ENCODE measurements around the gene TGFBR3.
"Not testable (repeated sequence)": the region's sequence is repeated elsewhere in the genome, so short reads cannot be mapped to it uniquely, and the experiment has no call there.

The TGFBR3 gene

GRCh38 chr1:91684481-91685196, 201.3 kb downstream of the TGFBR3 start:
- DNase-seq (ENCODE audit: low read depth in 2 of 2) = peak; percentile 49 to 51

DNA sequence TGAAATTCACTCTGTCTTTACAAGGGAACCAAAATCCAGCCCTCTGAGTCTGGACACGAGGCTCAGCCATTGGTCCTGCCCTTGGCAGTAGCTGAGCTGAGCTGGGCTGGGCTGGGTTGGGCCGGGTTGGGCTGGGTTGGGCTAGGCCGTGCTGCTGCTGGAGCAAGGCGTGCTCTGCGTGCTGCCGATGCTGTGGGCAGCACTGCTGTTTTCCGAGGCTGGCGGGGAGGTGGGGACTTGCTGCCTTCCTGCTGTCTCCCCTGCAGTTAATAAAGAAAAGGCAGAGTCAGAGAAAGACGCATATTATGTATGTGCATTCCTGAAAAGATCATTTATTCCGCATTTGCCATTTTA, 202.4 kb downstream of the TGFBR3 start:
- DNase-seq (ENCODE audit: low read depth in 2 of 2) = no peak

DNA sequence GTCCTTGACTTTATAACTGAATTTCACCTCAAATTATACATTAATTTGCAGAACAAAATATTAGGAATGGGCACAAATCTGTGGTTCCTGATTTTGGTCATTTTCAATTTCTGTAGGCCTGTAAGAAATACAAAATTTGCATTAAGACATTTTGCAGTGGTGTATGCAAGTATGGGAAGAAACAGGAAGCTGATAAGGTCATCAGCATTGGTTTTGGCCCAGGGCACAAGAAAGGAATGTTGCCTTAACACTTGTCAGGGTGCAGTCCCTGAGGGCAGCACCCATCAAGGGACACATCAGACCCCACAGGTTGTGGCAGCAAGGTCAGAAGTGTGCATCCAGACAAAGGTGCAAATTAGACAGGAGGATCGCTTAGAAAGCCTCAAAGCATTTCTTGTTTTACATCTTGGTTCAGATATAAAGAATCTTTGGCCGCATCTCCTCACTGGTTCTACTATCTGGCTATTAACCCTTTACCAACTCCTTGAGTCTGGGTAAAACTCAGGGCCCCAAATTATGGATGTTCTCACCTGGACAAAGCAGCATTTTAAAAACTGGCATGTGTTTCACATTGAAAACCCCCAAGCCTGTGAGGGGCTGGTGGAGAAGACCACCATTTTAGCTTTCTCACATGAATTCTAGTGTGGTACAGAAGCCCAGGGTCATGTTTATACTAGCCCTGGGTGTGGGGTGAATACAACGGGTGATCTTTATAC, 202.9 kb downstream of the TGFBR3 start:
- DNase-seq (ENCODE audit: low read depth in 2 of 2) = no peak

DNA sequence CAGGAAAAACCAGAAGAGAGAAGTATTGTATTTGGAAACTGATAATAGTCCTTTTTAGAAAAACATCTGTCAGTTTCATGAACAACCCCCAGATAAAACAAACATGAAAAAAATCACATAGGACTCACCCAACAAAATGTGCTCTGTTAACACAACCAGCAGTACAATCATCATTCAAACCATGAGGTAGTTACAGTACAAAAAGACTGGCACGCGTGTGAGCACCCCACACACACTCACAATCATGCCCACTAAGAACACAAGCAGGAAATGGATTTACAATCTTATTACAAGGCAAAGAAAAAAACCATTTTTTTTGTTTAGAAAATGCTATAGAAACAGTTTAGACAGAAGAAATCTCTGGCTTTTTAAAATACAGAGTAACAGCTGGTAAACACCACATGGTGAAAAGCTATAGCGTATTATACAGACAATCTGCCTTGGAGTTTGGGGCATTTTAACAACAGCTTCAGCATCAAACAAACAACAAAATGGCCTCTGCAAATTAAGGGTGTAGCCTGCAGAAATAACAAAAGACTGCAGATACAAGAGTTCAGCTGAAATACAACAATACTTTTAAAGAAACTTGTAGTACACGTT, 205.3 kb downstream of the TGFBR3 start:
- no peak for DNase-seq (ENCODE audit: low read depth in 2 of 2)

GRCh38 chr1:91679446-91679845, 206.5 kb downstream of the TGFBR3 start:
- DNase-seq (ENCODE audit: low read depth in 2 of 2) = no peak

DNA sequence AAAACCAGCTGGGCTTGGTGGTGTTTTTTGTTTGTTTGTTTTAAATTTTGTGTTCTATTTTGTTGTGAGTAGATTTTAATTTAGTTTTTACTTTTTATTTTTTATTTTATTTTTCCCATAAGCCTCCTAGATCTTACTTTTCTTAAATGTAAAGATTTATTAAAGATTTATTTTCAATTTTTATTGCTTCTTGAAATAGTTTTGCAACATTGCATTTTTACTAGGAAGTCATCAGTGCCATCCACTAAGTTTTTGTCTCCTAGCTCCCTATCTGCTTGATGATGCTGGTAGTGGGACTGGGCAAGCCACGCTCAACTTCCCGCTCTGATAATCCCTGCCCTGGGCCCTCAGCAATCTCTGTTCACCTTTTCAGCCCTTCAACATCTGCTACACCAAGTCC, 209.9 kb downstream of the TGFBR3 start:
- no peak for DNase-seq (ENCODE audit: low read depth in 2 of 2)

- DNase-seq (ENCODE audit: low read depth in 2 of 2) = no peak
These were observed 211.8 kb downstream of the TGFBR3 start for GRCh38 chr1:91674107-91674506.

DNA sequence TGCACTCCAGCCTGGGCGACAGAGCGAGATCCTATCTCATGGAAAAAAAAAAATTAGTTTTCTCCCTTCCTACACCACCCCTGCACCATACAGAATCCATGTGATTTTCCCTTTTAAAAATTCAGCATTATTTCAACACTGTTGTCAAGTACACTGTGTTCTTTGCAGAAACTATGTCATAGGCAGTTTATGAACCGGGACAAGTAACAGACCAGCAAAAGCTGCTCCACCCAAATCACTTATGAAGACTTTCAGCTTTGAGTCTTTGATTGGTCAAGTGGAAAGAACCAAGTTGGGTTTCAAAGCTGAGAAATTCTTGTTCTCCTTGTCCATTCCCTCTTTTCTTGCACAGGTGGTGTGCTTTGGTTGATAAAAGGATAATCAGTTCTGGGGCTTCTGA, 212.3 kb downstream of the TGFBR3 start:
- DNase-seq (ENCODE audit: low read depth in 2 of 2) = no peak

DNA sequence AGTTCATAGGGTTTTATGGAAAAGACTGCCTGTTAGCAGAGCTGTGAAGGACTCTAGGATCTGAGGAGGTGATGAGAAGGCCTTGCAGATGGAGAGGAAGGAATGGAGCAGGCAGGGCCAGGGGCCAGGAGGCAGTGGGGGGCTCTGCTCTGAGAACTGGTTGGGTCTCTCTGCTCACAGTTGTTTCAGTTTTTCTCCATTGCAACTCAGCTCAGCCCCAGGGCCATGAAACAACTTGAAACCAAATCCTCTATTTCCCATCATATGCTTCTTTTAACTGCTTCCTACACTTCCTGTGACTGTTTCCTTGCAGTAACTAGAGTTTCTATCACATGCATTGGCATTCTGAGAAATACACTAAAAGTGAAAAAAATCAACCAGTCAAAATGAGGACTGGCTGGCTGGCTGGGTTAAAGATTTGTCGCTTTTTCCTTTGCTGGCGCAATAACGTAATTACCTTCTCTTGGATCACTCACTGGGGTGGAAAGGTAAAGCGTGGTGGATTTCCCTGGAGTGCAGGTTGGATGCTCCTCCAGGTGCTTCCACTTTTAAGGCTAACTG, 213.3 kb downstream of the TGFBR3 start:
- DNase-seq (ENCODE audit: low read depth in 2 of 2) = no peak

- no peak for DNase-seq (ENCODE audit: low read depth in 2 of 2)
These were observed 215.2 kb downstream of the TGFBR3 start for GRCh38 chr1:91670781-91671180.

DNA sequence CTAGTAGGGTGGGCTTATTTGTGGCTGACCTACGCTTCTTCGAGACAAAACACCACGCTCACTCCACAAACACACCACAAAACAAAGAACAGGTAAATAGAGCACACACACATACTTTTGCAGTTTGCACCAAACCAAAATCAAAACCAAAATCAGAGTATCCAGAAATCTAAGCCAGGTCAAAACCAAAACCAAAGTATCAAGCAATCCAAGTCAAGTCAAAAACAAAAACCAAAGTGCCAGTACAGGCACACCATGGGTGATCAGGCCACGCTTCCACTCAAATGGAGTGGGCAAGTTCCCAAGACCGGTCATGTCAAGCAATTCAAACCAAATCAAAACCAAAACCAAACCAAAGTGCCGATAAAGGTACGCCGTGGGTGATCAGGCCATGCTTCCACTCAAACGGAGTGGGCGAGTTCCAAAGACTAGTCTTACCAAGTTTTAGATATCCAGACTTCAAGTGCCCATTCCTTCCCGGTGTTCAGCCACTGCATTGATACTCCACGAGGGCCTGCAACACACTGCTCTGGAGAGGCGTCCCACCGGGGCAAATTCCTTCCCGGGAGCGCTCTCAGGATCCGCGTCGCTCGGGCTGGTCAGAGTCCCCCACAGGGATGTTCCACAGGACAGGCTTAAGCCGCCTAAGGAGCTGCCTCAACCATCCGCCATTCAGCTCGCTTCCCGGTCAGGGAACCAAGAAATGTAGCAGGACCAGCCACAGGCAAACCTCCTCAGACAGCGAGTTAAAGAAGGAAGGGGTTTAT, 216.2 kb downstream of the TGFBR3 start:
- DNase-seq (ENCODE audit: low read depth in 2 of 2) = no peak

DNA sequence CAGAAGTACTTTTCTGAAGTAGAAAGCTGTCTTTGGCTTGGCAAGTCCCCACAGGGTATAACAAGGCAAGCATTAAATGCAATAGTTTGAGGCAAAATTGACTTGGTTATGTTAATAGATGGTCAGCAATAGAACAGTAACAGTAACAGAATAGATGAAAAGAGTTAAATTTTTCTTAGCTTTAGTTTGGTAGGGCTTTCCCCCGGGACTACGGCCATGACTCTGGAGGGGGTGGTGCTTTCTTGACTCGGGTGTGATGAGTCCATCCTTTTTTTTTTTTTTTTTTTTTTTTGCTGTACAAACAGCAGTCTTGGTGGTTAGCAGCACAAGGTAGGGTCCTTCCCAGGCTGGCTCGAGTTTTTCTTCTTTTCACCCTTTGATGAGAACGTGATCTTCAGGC, 219.3 kb downstream of the TGFBR3 start:
- not testable (repeated sequence) for DNase-seq (ENCODE audit: low read depth in 2 of 2)

- no peak for DNase-seq (ENCODE audit: low read depth in 2 of 2)
These were observed 224.8 kb downstream of the TGFBR3 start for GRCh38 chr1:91661121-91661520.

- DNase-seq (ENCODE audit: low read depth in 2 of 2) = no peak
These were observed 225.2 kb downstream of the TGFBR3 start for GRCh38 chr1:91660708-91661107.

DNA sequence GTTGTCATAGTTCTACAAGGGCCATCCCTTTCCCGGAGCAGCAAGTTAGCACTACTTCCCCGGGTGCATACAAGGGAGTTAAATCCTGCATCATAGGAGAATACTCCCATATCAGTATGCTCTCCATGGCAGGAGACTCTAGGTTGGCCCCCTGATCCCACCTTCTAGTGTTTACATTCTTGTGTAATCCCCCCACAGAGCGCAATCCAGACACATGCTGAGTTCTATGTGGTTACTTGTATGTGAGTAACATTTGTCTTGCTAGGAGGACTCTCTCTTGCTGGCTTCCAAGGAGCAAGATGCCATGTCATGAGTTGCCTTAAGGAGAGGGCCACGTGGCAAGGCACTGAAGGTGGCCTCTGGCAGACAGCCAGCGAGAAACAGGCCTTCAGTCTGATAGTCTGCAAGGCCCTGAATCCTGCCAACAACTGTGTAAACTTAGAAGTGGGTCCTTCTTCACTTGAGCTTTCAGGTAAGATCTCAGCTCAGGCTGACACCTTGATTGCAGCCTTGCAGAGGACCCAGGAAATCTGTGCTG, 230.0 kb downstream of the TGFBR3 start:
- no peak for DNase-seq (ENCODE audit: low read depth in 2 of 2)

- no peak for DNase-seq (ENCODE audit: low read depth in 2 of 2)
These were observed 232.8 kb downstream of the TGFBR3 start for GRCh38 chr1:91653183-91653582.

- peak; percentile 49 to 51 for DNase-seq (ENCODE audit: low read depth in 2 of 2)
These were observed 234.3 kb downstream of the TGFBR3 start for GRCh38 chr1:91651661-91652071.

GRCh38 chr1:91651243-91651642, 234.7 kb downstream of the TGFBR3 start:
- DNase-seq (ENCODE audit: low read depth in 2 of 2) = no peak

GRCh38 chr1:91650764-91651163, 235.2 kb downstream of the TGFBR3 start:
- DNase-seq (ENCODE audit: low read depth in 2 of 2) = peak; percentile 82 to 83

GRCh38 chr1:91647061-91647460, 238.9 kb downstream of the TGFBR3 start:
- DNase-seq (ENCODE audit: low read depth in 2 of 2) = no peak

GRCh38 chr1:91645031-91645430, 240.9 kb downstream of the TGFBR3 start:
- no peak for DNase-seq (ENCODE audit: low read depth in 2 of 2)

DNA sequence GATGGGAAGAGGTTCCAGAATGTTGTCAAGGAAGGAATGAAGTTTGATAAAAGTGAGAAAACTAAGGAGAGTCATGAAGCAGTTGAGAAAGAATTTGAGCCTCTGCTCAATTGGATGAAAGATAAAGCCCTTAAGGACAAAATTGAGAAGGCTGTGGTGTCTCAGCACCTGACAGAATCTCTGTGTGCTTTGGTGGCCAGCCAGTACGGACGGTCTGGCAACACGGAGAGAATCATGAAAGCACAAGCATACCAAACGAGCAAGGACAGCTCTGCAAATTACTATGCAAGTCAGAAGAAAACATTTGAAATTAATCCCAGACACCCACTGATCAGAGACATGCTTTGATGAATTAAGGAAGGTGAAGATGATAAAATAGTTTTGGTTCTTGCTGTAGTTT, 242.5 kb downstream of the TGFBR3 start:
- no peak for DNase-seq (ENCODE audit: low read depth in 2 of 2)

All from fibroblast of skin of left quadriceps (primary cell).